Loucy (cell line): ENCODE data around the gene CBLL1.

ENCODE experiments used
- H2AFZ ChIP-seq: fragments of 200-600 bp; sonication (generic); 2 replicates; pipeline ENCODE4 v1.6.0; 2016; ENCODE audit warnings: antibody characterized with exemption, mild to moderate bottlenecking, low read length, moderate library complexity
- H3F3A ChIP-seq: fragments of 200-600 bp; 2 replicates; pipeline ENCODE4 v1.6.0; 2016; ENCODE audit warnings: antibody characterized with exemption, low read depth, mild to moderate bottlenecking
- H3K27me3 ChIP-seq: fragments of 200-600 bp; sonication (generic); 2 replicates; pipeline ENCODE4 v1.6.1; 2014; ENCODE audit warnings: low read length, mild to moderate bottlenecking; ENCODE audit not compliant: insufficient read depth, poor library complexity, severe bottlenecking
- H3K36me3 ChIP-seq: fragments of 200-600 bp; sonication (generic); 2 replicates; pipeline ENCODE4 v1.6.1; 2016; ENCODE audit warnings: low read length; ENCODE audit not compliant: insufficient read depth
- H3K4me1 ChIP-seq: fragments of 200-600 bp; sonication (generic); 2 replicates; pipeline ENCODE4 v1.5.1; 2014; ENCODE audit warnings: low read length, mild to moderate bottlenecking; ENCODE audit not compliant: insufficient read depth, poor library complexity, severe bottlenecking
- H3K4me2 ChIP-seq: fragments of 200-600 bp; sonication (generic); 2 replicates; pipeline ENCODE4 v1.6.0; 2014; ENCODE audit warnings: antibody characterized with exemption, low read length, low read depth, mild to moderate bottlenecking; ENCODE audit not compliant: poor library complexity, severe bottlenecking
- H3K4me3 ChIP-seq: fragments of 200-600 bp; sonication (generic); 2 replicates; pipeline ENCODE4 v1.5.1; 2014; ENCODE audit warnings: low read length, mild to moderate bottlenecking, mixed read lengths; ENCODE audit not compliant: poor library complexity, severe bottlenecking
- H3K79me2 ChIP-seq: fragments of 200-600 bp; sonication (generic); 2 replicates; pipeline ENCODE4 v1.6.1; 2014; ENCODE audit warnings: low read length; ENCODE audit not compliant: insufficient read depth
- H3K9ac ChIP-seq: fragments of 200-600 bp; sonication (generic); 2 replicates; pipeline ENCODE4 v1.6.0; 2014; ENCODE audit warnings: mild to moderate bottlenecking, low read depth, low read length, moderate library complexity; ENCODE audit not compliant: poor library complexity, severe bottlenecking
- H3K9me2 ChIP-seq: fragments of 200-600 bp; sonication (generic); replicated peaks from 2 replicates; pipeline ENCODE4 v1.6.1; 2016; ENCODE audit warnings: low read depth, low read length, mixed read lengths
- H3K9me3 ChIP-seq: fragments of 200-600 bp; sonication (generic); 2 replicates; pipeline ENCODE4 v1.6.1; 2014; ENCODE audit warnings: mild to moderate bottlenecking, antibody characterized with exemption, low read length, low read depth; ENCODE audit not compliant: insufficient read depth
- H4K20me1 ChIP-seq: fragments of 200-600 bp; sonication (generic); 2 replicates; pipeline ENCODE4 v1.6.0; 2014; ENCODE audit warnings: antibody characterized with exemption, low read length, mild to moderate bottlenecking; ENCODE audit not compliant: insufficient read depth, poor library complexity, severe bottlenecking
- CTCF ChIP-seq: fragments of 200-600 bp; sonication (generic); conservative IDR thresholded peaks from 2 replicates; pipeline ENCODE4 v1.5.1; 2014; ENCODE audit warnings: mild to moderate bottlenecking, antibody characterized with exemption, low read length
- EZH2phosphoT487 ChIP-seq: fragments of 200-600 bp; IDR thresholded peaks from 2 replicates; pipeline ENCODE4 v1.6.1; 2018; ENCODE audit warnings: antibody characterized with exemption, mild to moderate bottlenecking, moderate library complexity, borderline replicate concordance

CBLL1 gene, protein sequence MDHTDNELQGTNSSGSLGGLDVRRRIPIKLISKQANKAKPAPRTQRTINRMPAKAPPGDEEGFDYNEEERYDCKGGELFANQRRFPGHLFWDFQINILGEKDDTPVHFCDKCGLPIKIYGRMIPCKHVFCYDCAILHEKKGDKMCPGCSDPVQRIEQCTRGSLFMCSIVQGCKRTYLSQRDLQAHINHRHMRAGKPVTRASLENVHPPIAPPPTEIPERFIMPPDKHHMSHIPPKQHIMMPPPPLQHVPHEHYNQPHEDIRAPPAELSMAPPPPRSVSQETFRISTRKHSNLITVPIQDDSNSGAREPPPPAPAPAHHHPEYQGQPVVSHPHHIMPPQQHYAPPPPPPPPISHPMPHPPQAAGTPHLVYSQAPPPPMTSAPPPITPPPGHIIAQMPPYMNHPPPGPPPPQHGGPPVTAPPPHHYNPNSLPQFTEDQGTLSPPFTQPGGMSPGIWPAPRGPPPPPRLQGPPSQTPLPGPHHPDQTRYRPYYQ

GRCh38 chr7:107743567-107744344, at the start of gene CBLL1:
TSS of gene CBLL1 (plus strand) at chr7:107744142. CDS start at chr7:107744164, 22 bp downstream.
- H3K79me2 ChIP-seq = peaks cover 46% of the 10 kb centered on the region
- no peaks in the 10 kb centered on the region; the same call in 1 of the 2 replicates for H3K36me3 ChIP-seq
- H3K4me3 ChIP-seq = peak within 1 kb of the TSS; percentile 84
- no peaks in the 10 kb centered on the region for H3K27me3 ChIP-seq
- TF ChIP-seq CTCF (peak; percentile 72), EZH2phosphoT487 (no peak)
- H3K9me2 ChIP-seq = no peaks in the 10 kb centered on the region
- H3K4me1 ChIP-seq = peaks cover 43% of the 10 kb centered on the region
- H2AFZ ChIP-seq = peak within 1 kb of the TSS; percentile 85
- H3K4me2 ChIP-seq = peak within 1 kb of the TSS; percentile 91
- H3F3A ChIP-seq = 0 out of 2 replicates have a peak, but pooled peaks cover 4% of the 10 kb centered on the region
- peak within 1 kb of the TSS; percentile 94 for H3K9ac ChIP-seq
- no peaks in the 10 kb centered on the region for H3K9me3 ChIP-seq
- H4K20me1 ChIP-seq = peaks cover 45% of the 10 kb centered on the region

DNA sequence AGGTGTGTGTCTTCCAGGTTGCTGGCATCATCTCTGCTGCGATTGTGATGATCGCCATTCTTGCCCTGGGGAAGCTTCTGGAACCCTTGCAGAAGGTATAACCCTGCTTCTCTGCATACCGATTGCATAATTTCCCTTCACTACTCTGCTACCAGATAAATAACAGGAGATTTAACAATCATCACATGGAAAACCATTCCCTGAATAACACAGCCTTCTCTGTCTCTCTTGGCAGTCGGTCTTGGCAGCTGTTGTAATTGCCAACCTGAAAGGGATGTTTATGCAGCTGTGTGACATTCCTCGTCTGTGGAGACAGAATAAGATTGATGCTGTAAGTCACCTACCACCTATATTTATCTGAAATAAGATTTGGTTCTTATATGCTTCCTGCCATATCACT, 49.6 kb upstream of the CBLL1 start:
- Histone ChIP-seq H3K79me2 (no peaks in the 10 kb centered on the region), H3K4me1 (no peaks in the 10 kb centered on the region)
- TF ChIP-seq CTCF = no peak
- TF ChIP-seq EZH2phosphoT487 = no peak

DNA sequence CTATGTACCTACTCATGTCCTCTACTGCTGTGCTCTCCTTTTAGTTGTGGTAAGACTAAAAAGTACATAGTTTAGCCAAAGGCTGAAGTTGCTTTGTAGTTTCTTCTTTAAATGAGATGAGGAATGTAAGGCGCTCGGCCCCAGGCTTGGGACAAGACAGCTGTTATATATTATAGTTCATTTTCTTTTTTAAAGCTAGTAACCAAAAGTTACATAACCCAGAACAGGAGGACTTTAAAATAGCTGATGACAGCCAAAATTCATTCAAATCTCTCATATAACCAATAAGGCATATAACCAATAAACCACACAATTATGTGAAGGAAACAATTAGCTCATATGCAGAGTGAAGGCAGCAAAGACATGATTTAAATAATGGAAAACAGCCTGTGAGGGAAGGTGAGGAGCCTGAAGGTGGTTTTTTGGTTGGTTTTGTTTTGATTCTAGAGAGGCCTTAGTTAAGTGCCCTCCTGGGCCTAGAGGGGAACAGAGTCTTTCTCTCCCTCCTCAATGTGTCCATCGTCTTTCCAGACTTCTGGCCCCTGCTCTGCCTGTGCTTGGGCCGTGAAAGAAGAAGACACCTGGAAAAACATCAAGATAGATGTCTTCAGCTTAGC, 47.5 kb upstream of the CBLL1 start:
- Histone ChIP-seq H2AFZ (no peak overlapping the region), H3K4me2 (no peak overlapping the region), H3K9me3 (no peaks in the 10 kb centered on the region), H3K36me3 (no peaks in the 10 kb centered on the region), H3K4me3 (no peak overlapping the region), H3K9me2 (no peaks in the 10 kb centered on the region), H3K9ac (no peak overlapping the region), H3K4me1 (no peaks in the 10 kb centered on the region), H3K79me2 (no peaks in the 10 kb centered on the region), H3F3A (no peaks in the 10 kb centered on the region), H4K20me1 (no peaks in the 10 kb centered on the region), H3K27me3 (no peaks in the 10 kb centered on the region)
- TF ChIP-seq CTCF (no peak), EZH2phosphoT487 (no peak)

More for the DNA sequence above, 49.6 kb upstream of the CBLL1 start:
- Histone ChIP-seq H2AFZ (no peak overlapping the region), H4K20me1 (no peaks in the 10 kb centered on the region), H3K9ac (no peak overlapping the region), H3K9me2 (no peaks in the 10 kb centered on the region), H3K36me3 (no peaks in the 10 kb centered on the region), H3K4me2 (no peak overlapping the region), H3K27me3 (no peaks in the 10 kb centered on the region), H3K9me3 (no peaks in the 10 kb centered on the region), H3F3A (no peaks in the 10 kb centered on the region), H3K4me3 (no peak overlapping the region)
